ENCODE data around the gene SELP.

Gene SELP

DNA sequence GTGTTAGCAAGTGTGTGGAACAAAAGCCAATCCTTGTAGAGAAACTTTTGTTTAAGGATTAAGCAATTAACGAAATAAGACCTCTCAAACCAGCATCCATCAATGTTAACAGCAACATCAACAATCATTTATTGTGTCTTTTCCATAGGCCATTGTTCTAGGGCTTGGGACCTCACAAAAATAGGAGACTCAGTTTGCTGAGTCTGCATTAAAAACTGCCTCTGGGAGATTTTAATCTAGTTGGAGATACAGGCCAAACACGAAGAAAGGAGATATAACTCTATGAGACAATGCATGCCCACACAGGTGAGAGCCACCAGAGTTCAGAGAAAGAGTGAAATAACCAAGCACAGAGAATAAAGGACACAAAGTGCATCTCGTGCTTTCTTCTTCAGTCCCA lies 14.4 kb upstream of the SELP start:
- H3K27me3 Mint-ChIP-seq, result no peaks in the 10 kb centered on the region
- H3K27ac Mint-ChIP-seq, result no peak overlapping the region
- peaks cover 4% of the 10 kb centered on the region for H3K9me3 Mint-ChIP-seq (ENCODE audit: low read depth)
- H3K4me1 Mint-ChIP-seq (ENCODE audit: low read depth), result peaks cover 45% of the 10 kb centered on the region
- peaks cover 4% of the 10 kb centered on the region for H3K36me3 Mint-ChIP-seq
- no peak overlapping the region for H3K4me3 Mint-ChIP-seq

DNA sequence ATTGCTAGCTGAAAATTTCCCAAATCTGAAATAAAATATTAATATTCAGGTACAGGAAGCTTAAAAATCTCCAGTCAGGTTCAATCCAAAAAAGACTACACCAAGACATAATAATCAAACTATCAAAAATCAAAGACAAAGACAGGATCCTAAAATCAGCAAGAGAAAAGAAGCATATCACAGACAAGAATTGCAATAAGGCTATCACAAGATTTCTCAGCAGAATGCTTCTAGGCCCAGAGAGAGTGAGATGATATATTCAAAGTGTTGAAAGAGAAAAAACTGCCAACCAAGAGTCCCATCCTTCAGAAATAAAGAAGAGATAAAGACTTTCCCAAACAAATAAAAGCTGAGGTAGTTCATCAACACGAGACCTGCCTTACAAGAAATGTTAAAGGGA lies 5.0 kb upstream of the SELP start:
- Mint-ChIP-seq H3K9me3 (ENCODE audit: low read depth) (peaks cover 5% of the 10 kb centered on the region), H3K27ac (no peak overlapping the region), H3K4me1 (ENCODE audit: low read depth) (peaks cover 23% of the 10 kb centered on the region), H3K4me3 (no peak overlapping the region), H3K27me3 (no peaks in the 10 kb centered on the region), H3K36me3 (peaks cover 17% of the 10 kb centered on the region)

DNA sequence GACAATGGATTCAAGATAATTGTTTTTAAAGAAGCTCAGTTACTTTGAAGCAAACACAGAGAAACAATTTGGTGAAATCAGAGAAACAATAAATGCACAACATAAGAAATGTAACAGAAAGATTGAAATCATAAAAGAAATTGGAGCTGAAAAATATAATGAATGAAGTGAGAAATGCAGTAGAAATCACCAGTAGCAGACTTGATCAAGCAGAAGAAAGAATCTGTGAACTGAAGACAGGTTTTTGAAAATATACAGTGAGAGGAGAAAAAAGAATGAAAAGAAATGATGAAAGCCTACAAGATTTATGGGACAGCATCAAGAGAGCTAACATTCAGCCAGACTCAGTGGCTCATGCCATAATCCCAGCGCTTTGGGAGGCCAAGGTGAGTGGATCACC lies 4.2 kb upstream of the SELP start:
- Mint-ChIP-seq H3K4me3 (no peak overlapping the region), H3K36me3 (peaks cover 13% of the 10 kb centered on the region), H3K9me3 (ENCODE audit: low read depth) (peaks cover 5% of the 10 kb centered on the region), H3K4me1 (ENCODE audit: low read depth) (peaks cover 25% of the 10 kb centered on the region), H3K27ac (no peak overlapping the region), H3K27me3 (no peaks in the 10 kb centered on the region)

DNA sequence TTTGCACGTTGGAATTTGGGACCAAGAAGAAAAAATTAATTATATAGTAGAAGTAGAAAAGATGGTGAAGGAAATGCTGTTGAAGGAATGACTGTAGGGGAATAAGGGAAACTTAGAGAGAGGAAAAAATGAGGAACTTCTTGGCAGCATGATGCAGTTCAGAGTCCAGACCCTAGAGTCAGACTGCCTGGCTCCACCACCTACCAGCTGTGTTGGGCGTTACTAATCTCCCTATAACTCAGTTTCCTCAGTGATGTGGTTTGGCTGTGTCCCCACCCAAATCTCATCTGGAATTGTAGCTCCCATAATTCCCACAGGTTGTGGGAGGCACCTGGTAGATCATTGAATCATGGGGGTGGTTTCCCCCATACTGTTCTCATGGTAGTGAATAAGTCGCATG lies 1.3 kb upstream of the SELP start:
- Mint-ChIP-seq H3K27me3 (no peaks in the 10 kb centered on the region), H3K9me3 (ENCODE audit: low read depth) (peaks cover 5% of the 10 kb centered on the region), H3K27ac (no peak overlapping the region), H3K4me1 (ENCODE audit: low read depth) (peaks cover 52% of the 10 kb centered on the region), H3K4me3 (no peak overlapping the region), H3K36me3 (peaks cover 11% of the 10 kb centered on the region)

DNA sequence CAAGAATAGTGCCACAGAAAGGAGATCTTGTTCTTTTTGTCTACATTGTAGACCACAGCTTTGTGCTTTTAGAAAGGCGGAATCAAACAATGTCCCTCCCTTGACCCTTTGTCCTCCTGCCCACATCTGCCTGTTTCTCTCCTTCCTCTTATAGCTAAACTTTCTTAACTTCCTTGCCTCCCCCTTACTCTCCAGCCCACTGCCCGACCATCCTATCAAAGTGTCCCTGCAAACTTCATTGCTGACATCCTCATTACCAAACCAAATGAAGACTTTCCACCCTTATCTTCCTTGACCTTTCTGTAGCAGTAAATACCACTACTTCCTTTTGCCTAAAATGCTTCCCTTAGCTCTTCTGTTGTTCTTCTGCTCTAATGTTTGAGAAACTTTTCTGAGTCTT lies 5.0 kb downstream of the SELP start:
- peak overlapping the region; percentile 82 for H3K27ac Mint-ChIP-seq

DNA sequence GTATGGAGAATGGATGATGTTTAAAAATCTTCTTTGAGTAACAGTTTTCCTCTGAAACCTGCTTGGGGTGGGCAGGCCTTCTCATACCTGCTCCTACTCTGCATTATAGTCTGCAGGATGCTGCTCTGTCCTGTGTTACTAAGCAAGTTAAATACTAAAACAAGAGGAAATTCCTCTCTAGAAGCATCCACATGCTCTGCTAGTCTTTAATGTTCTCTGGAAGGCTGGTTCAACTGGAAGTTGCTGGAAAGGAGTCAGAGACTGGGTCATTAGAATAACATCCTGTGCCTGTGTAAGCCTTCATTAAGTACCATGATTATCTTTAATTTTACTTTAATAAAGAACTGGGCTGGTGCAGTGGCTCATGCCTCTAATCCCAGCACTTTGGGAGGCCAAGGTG lies 5.8 kb downstream of the SELP start:
- peak overlapping the region; percentile 55 for H3K4me3 Mint-ChIP-seq
- H3K9me3 Mint-ChIP-seq (ENCODE audit: low read depth), result no peaks in the 10 kb centered on the region
- H3K36me3 Mint-ChIP-seq, result peaks cover 3% of the 10 kb centered on the region
- peaks cover 67% of the 10 kb centered on the region for H3K4me1 Mint-ChIP-seq (ENCODE audit: low read depth)
- peak overlapping the region; percentile 86 for H3K27ac Mint-ChIP-seq
- H3K27me3 Mint-ChIP-seq, result no peaks in the 10 kb centered on the region

More for the DNA sequence above, 5.0 kb downstream of the SELP start:
- peaks cover 75% of the 10 kb centered on the region for H3K4me1 Mint-ChIP-seq (ENCODE audit: low read depth)
- peaks cover 3% of the 10 kb centered on the region for H3K36me3 Mint-ChIP-seq
- H3K27me3 Mint-ChIP-seq, result no peaks in the 10 kb centered on the region
- H3K4me3 Mint-ChIP-seq, result no peak overlapping the region
- H3K9me3 Mint-ChIP-seq (ENCODE audit: low read depth), result no peaks in the 10 kb centered on the region

DNA sequence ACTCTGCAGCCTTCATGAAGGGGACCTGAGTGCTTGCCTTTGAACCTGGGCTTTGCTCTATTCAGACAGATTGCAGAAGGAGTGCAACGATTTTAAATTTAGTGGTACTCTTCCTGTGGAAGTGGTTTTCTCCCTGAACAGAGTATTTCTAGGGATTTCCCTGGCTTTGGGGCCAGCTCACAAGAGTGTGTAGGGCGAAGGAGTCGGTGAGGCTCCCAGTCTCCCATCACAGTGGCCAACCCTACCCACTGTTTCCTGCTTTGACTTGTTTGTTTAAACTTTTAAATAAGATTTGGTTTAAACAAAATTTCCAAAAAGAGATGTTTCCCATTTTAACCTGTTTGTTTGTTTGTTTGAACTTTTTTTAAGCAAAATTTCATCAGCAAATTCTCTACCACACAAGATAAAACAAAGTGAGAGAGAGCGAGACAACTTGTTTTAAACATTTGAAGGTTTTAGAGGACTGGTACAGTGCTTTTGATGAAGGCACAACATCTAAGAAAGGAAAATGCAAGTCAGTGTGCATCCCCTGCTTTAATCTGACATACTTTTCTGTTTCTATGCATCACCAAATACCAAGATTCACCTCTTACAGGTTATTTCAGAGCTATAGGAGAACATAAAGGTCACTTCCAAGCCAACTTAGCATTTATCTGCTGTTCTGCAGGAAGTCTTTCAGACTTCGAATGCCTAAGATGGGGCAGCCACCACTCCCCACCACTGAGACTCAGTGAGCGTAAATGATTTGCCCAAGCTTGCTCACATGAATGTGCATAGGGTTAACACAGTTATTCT lies 6.6 kb downstream of the SELP start:
- peaks cover 3% of the 10 kb centered on the region for H3K36me3 Mint-ChIP-seq
- H3K4me3 Mint-ChIP-seq, result peak overlapping the region; percentile 55
- H3K27ac Mint-ChIP-seq, result peak overlapping the region; percentile 86
- no peaks in the 10 kb centered on the region for H3K9me3 Mint-ChIP-seq (ENCODE audit: low read depth)
- peaks cover 64% of the 10 kb centered on the region for H3K4me1 Mint-ChIP-seq (ENCODE audit: low read depth)
- H3K27me3 Mint-ChIP-seq, result no peaks in the 10 kb centered on the region

DNA sequence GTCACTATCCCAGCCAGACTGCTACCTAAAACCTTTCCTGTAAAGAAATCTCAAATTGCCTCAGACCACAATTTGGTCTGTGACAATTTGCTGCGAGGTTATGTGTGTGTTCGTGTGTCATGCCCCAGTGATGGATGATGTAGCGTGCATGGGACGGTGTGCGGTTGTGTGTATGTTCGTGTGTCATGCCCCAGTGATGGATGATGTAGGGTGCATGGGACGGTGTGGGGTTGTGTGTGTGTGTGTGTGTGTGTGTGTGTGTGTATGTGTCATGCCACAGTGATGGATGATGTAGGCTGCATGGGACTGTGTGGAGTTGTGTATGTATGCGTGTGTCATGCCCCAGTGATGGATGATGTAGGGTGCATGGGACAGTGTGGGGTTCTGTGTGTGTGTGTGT lies 9.4 kb downstream of the SELP start:
- H3K27ac Mint-ChIP-seq, result no peak overlapping the region
- no peaks in the 10 kb centered on the region for H3K9me3 Mint-ChIP-seq (ENCODE audit: low read depth)
- H3K36me3 Mint-ChIP-seq, result no peaks in the 10 kb centered on the region
- peaks cover 44% of the 10 kb centered on the region for H3K4me1 Mint-ChIP-seq (ENCODE audit: low read depth)
- no peaks in the 10 kb centered on the region for H3K27me3 Mint-ChIP-seq
- no peak overlapping the region for H3K4me3 Mint-ChIP-seq

DNA sequence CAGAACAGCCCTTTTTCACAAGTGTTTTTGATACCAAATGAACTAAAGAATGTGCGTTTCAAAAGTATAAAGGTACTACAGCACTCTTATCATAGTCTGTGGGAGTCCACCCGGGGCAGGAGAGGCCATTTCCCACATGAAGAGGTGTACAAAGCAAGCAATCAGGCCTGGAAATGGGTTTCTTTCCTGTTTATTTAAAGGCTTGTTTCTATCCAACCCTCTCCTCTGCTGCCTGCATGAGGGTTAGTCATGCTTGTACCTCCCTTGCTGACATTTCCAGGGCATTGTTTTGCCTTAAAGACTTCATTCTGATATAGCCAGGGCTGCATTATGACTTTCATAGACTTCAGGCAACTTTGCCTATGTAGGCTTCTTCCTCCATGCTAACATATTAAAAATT lies 11.6 kb downstream of the SELP start:
- no peaks in the 10 kb centered on the region for H3K9me3 Mint-ChIP-seq (ENCODE audit: low read depth)
- peaks cover 30% of the 10 kb centered on the region for H3K4me1 Mint-ChIP-seq (ENCODE audit: low read depth)

DNA sequence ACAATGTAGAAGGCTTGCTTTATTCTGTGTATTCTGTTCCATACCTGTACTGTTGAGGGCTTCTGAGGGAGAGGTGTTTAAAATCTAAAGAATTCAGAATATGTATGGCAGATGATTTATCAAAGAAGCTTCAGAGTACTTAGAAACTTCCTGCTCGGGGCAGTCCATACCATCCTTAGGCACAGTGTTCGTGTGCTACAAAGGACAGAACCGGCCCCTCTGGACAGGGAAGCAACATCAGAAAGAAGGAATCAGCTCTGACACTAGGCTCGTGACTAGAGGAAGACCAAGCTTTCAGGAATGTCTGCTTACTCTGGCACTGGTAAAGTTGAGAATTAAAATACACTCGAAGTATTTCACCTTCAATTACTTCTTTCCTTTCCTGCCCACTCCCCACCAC lies 14.1 kb downstream of the SELP start:
- no peak overlapping the region for H3K4me3 Mint-ChIP-seq
- H3K36me3 Mint-ChIP-seq, result peaks cover 2% of the 10 kb centered on the region
- peaks cover 34% of the 10 kb centered on the region for H3K4me1 Mint-ChIP-seq (ENCODE audit: low read depth)
- no peak overlapping the region for H3K27ac Mint-ChIP-seq
- no peaks in the 10 kb centered on the region for H3K27me3 Mint-ChIP-seq
- H3K9me3 Mint-ChIP-seq (ENCODE audit: low read depth), result no peaks in the 10 kb centered on the region

More for the DNA sequence above, 11.6 kb downstream of the SELP start:
- H3K27me3 Mint-ChIP-seq, result no peaks in the 10 kb centered on the region
- H3K36me3 Mint-ChIP-seq, result no peaks in the 10 kb centered on the region
- no peak overlapping the region for H3K4me3 Mint-ChIP-seq
- H3K27ac Mint-ChIP-seq, result no peak overlapping the region

DNA sequence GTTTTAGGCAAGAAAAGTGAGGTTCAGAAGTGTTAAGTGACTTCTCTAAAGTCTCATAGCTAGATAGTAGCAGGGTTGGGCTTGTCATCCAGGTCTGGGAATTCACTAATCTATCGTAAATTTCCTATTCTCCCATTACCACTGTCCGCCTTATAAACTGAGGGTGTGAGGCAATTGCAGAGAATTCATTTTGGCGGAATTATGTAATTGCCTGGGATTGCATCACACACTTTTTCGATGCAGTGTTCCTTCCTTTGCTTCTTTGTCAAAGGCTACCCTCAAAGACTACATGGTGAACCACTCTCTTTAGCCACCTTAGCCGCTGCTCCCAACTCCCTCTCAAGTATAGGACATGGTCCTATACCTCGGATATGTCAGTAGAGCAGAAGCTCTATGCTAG lies 19.1 kb downstream of the SELP start:
- Mint-ChIP-seq H3K27ac (no peak overlapping the region), H3K27me3 (no peaks in the 10 kb centered on the region), H3K4me3 (no peak overlapping the region), H3K36me3 (peaks cover 2% of the 10 kb centered on the region), H3K9me3 (ENCODE audit: low read depth) (no peaks in the 10 kb centered on the region), H3K4me1 (ENCODE audit: low read depth) (peaks cover 30% of the 10 kb centered on the region)

DNA sequence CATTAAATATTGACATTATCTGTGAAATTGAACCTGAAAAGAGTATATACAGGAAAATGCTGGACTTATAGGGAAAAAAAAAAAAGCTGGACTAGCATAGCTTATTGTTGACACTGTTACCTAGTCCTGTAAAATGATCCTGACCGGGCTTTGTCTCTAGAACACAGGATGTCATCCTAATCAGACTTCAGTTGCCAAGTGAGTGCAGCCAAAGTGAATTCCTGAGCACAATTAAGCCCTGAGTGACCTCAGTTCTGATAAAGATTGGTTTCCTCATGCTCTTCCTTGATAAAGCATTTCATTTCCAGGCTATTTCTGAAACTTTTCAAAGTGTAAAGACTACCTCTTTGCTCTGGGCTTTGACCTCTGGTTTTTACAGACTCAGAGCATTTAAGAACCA lies 19.8 kb downstream of the SELP start:
- no peaks in the 10 kb centered on the region for H3K9me3 Mint-ChIP-seq (ENCODE audit: low read depth)
- no peaks in the 10 kb centered on the region for H3K27me3 Mint-ChIP-seq
- H3K27ac Mint-ChIP-seq, result no peak overlapping the region
- no peak overlapping the region for H3K4me3 Mint-ChIP-seq
- peaks cover 2% of the 10 kb centered on the region for H3K36me3 Mint-ChIP-seq
- H3K4me1 Mint-ChIP-seq (ENCODE audit: low read depth), result peaks cover 32% of the 10 kb centered on the region

DNA sequence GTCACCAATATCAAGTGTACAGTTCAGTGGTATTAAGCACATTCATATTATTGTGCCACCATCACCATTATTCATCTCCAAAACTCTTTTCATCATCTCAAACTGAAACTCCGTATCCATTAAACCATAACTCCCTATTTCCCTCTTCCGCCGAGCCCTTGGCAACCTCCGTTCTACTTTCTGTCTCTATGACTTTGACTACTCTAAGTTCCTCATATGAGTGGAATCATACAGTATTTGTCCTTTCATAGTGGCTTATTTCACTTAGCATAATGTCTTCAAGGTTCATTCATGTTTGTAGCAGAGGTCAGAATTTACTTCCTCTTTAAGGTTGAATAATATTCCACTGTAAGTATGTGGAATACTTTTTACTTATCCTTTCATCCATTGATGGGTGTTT lies 21.7 kb downstream of the SELP start:
- Mint-ChIP-seq H3K4me3 (no peak overlapping the region), H3K9me3 (ENCODE audit: low read depth) (no peaks in the 10 kb centered on the region), H3K4me1 (ENCODE audit: low read depth) (peaks cover 43% of the 10 kb centered on the region), H3K27me3 (no peaks in the 10 kb centered on the region), H3K27ac (peak overlapping the region; percentile 18), H3K36me3 (peaks cover under 1% of the 10 kb centered on the region)

DNA sequence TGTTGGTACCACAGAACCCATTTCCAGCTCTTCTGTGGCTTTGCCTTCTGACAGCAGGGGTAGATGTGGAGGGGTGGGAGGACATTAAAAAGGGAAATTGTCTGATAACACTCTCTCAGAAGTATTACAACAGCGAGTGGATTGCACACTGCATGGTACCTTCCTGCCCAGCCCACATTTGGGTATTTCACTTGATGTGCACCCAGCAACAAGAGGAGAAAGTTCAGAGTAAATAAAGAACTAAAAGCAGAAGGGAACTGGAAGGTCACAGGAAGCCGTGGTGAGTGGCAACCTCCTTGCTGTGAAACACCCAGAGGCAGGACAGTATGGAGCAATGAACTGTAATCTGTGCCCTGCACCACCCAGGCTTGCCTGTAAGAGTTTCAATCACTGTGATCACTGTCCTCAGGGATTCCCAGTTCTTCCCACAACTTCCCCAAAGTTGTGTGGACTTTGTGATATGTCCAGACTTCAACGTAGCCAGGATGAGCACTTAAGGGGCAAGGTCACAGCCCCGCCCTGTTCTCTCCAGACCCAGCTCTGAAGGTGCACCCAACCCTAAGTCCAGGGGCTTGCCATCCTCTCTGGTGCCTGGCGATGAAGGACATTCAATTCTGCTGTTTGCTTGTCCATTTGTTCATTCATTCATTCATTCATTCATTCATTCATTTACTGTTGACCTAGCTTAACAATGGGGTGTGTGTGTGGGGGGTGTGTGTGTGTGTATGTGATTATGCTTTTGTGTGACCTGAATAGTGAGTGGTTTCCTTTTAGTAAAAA lies 25.0 kb downstream of the SELP start:
- Mint-ChIP-seq H3K27ac (peak overlapping the region; percentile 79), H3K4me3 (peak overlapping the region; percentile 48), H3K36me3 (no peaks in the 10 kb centered on the region), H3K9me3 (ENCODE audit: low read depth) (no peaks in the 10 kb centered on the region), H3K4me1 (ENCODE audit: low read depth) (peaks cover 63% of the 10 kb centered on the region), H3K27me3 (no peaks in the 10 kb centered on the region)

DNA sequence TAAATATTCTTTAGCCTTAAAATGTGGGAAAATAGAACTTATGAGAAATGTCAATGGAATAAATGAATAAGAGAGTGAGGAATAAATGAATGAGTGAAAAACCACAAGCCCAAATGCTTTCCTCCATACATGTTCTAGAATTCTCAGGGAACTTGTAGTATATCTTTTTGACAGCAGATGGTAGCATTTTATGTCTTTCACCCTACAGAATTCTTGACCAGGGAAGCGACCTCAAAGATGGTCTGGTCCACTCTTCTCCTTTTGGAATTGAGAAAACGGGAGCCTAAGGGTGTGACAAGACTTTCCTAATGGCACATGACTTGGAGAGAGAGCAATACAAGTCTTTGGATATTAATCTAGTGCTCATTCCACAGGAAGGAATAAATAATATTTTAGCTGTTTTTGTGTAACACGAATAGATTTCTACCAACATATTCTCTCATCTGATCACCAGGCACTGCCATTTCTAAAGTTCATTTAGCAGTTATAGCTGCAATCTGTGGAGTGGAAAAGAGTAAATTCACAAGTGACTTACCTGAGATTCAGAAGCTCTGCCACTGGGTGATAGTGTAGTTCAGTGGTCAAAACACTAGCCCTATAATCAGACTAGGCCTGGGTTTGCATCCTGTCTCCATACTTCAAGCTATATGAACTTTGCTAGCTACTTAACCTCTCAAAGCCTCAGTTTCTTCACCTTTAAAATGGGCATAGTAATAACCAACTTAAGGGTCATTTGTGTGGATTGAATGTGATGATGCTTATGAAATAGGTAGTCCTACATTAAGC lies 28.6 kb downstream of the SELP start:
- H3K4me3 Mint-ChIP-seq, result peak overlapping the region; percentile 65
- H3K27me3 Mint-ChIP-seq, result no peaks in the 10 kb centered on the region
- H3K36me3 Mint-ChIP-seq, result no peaks in the 10 kb centered on the region
- no peaks in the 10 kb centered on the region for H3K9me3 Mint-ChIP-seq (ENCODE audit: low read depth)
- peaks cover 64% of the 10 kb centered on the region for H3K4me1 Mint-ChIP-seq (ENCODE audit: low read depth)
- peak overlapping the region; percentile 90 for H3K27ac Mint-ChIP-seq

Measured in activated naive CD8-positive, alpha-beta T cell (primary cell).